GM12864 (cell line): ENCODE results near the gene SMIM5.
A peak's percentile ranks its signal among the peaks of the same experiment; 100 is the strongest.

ENCODE experiments used
- DNase-seq: peaks from one replicate; pipeline ENCODE4 v3.0.0-alpha.2; 2011; ENCODE audit warnings: low read depth
- H3K4me3 ChIP-seq: 2 replicates; pipeline ENCODE4 v1.5.1; 2011; ENCODE audit warnings: mild to moderate bottlenecking, low read depth, low read length, control low read depth
- TF ChIP-seq, protein P1 (sequence below): IDR thresholded peaks from 2 replicates; pipeline ENCODE4 v1.5.1; 2011; ENCODE audit warnings: low read depth, mild to moderate bottlenecking, moderate library complexity, low read length, control low read depth, inconsistent platforms; ENCODE audit errors: missing control alignments

The SMIM5 gene

DNA sequence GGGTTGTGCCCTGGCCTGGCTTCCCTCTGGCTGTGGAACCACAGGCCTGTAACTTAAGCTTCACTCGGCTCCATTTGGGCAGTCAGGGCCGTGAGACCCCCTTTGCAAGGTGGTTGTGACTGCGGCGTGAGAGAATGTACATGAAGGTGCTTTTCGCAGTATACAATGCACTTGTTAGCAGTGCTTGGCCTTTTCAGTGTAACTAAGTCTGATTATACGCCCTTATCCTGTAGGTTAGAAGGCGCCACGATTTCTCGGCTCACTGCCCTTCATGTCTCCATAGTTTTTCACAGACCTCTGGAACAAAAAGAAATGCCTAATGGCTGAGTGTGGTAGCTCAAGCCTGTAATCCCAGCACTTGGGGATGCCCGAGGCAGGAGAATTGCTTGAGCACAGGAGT, 47.2 kb downstream of the SMIM5 start:
- TF ChIP-seq, protein P1, sequence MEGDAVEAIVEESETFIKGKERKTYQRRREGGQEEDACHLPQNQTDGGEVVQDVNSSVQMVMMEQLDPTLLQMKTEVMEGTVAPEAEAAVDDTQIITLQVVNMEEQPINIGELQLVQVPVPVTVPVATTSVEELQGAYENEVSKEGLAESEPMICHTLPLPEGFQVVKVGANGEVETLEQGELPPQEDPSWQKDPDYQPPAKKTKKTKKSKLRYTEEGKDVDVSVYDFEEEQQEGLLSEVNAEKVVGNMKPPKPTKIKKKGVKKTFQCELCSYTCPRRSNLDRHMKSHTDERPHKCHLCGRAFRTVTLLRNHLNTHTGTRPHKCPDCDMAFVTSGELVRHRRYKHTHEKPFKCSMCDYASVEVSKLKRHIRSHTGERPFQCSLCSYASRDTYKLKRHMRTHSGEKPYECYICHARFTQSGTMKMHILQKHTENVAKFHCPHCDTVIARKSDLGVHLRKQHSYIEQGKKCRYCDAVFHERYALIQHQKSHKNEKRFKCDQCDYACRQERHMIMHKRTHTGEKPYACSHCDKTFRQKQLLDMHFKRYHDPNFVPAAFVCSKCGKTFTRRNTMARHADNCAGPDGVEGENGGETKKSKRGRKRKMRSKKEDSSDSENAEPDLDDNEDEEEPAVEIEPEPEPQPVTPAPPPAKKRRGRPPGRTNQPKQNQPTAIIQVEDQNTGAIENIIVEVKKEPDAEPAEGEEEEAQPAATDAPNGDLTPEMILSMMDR, result no peak
- no peak overlapping the region for H3K4me3 ChIP-seq
- DNase-seq, result no peak

DNA sequence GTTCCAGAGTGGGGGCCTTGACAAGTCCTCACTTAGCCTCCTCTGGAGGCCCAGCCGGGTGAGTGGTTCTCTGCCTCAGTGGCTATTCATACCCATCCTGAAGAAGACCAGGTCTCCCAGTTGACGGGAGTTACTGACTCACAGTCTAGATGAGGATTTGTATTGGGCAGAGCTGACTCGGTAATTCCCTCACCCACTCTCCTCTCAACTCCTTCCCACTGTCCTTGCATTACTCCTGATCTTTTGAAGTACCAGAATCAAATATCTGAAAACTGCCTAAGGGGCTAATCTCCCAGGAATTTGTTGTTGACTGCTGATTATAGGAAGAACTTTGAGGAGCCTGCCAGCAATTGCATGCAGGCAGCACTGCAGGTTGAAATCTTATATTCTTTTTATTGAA, 48.1 kb downstream of the SMIM5 start:
- TF ChIP-seq, protein P1, result no peak
- no peak for DNase-seq
- H3K4me3 ChIP-seq, result no peak overlapping the region

DNA sequence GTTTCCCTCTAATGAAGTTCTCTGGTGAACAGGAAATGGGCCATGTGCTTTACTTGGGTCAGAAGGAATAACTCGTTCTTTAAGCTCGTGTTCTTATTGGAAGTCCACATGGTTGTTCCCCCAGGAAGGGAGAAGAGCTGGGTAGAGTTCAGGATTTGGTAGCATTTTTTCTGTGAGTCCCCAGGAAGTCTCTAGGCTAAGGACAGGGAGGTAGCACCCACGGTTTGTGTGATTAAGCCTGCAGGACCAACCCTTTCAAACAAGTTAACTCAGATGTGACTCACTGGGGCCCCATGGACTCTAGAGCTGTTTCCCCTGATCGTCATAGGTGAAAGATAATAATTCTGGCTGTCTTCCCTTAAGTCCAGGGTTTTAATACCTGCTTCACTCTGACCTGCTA, 50.3 kb downstream of the SMIM5 start:
- no peak overlapping the region for H3K4me3 ChIP-seq
- TF ChIP-seq, protein P1, result no peak

DNA sequence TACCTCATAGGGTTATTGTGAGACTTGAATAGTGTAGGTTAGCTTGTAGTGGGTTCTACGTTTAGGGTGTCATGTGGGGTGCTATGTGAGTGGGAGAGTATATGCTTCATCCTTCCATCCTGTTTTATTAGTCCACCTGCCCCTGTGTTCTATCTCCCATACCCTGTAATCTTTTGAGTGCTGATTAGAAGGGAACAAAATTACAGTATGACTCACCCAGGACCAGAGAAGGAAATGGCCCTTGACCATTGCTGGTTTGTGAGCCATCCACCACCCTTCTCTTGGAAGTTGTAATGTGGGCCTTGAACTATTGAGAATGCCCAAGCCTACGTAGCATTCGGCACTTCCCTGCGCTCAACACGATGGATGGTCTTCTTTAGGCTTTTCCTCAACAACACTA, 51.0 kb downstream of the SMIM5 start:
- TF ChIP-seq, protein P1, result no peak
- DNase-seq, result no peak
- no peak overlapping the region for H3K4me3 ChIP-seq

More for the DNA sequence above, 50.3 kb downstream of the SMIM5 start:
- no peak for DNase-seq

DNA sequence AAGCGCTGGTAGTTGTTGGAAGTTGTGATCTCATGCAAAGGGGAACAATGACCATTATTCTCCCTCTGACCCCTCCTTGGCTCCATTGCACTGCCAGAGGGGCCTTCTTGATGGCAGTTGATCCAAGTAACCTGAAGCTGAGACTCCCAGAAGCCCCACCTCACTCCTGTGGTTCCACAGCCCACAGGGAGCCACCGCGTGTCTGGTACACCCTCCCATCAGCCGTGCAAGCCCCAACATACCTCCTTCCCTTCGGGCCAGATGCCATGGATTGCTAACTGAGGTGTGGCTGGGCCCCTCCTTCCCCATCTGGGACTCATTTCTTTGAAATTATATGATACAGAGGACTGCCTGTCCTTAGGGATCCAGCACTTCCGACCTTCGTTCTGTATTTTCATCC, 51.7 kb downstream of the SMIM5 start:
- TF ChIP-seq, protein P1, result no peak
- DNase-seq, result no peak

DNA sequence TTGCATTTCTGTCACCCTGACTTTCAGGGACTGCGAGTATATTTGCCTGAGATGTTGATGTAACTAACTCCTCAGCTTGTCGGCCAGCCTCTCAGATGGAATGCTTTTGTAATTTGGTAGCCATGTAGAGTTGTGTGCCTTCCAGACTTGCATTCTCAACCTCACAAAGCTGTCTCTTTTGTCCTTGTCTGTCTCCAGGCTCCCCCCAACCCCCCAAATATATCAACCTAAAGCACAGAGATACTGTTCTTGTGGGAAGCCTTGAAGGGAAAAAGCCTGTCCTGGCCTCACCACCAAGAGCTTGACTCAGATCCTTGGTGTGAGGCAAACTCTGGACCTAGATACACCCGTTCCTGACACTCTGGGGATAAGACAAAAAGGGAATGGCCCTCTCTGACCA, 52.3 kb downstream of the SMIM5 start:
- no peak overlapping the region for H3K4me3 ChIP-seq
- DNase-seq, result no peak
- TF ChIP-seq, protein P1, result no peak

More for the DNA sequence above, 51.7 kb downstream of the SMIM5 start:
- H3K4me3 ChIP-seq, result no peak overlapping the region

DNA sequence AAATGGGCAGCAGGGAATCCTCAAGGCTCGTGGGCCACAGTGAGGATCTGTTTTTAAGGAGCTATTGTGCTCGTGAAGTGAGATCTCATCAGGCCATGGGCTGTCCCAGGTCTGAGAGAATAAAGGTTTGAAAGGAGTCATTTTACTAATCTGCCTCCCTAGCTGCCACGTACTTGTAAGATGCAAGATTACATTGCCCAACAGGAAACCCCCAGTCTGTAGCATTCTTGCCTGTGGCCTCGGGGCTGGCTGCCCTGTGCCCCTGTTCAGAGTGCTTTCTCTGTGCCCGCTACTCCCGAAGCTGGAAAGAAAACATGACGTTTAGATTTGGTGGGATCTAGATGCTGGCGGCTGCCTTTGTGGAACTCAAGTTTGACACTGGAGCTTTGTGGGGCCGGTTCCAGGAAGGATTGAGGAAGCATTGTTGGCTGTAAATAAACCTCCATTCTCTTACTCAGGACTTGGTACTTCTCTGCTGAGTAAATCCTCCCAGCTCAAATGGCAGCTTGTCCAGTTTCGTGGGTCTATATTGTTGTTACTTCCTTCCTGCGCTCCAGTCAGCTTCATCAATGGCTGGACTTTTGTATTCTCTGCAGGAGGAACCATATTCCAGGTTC, 55.1 kb downstream of the SMIM5 start:
- H3K4me3 ChIP-seq, result peak overlapping the region; percentile 4; the same call in 1 of the 2 replicates
- DNase-seq, result no peak
- TF ChIP-seq, protein P1, result no peak
